ENCODE results near the gene HSF2BP. TPM values are rescaled to one million over a fixed set of nuclear protein-coding genes. Genes with fewer than 3 reads are reported as not detected.
"Not testable (repeated sequence)": the region's sequence is repeated elsewhere in the genome, so short reads cannot be mapped to it uniquely, and the experiment has no call there.

HSF2BP gene
- total RNA-seq, 1 donor from 2014 or later = 3.4 TPM

DNA sequence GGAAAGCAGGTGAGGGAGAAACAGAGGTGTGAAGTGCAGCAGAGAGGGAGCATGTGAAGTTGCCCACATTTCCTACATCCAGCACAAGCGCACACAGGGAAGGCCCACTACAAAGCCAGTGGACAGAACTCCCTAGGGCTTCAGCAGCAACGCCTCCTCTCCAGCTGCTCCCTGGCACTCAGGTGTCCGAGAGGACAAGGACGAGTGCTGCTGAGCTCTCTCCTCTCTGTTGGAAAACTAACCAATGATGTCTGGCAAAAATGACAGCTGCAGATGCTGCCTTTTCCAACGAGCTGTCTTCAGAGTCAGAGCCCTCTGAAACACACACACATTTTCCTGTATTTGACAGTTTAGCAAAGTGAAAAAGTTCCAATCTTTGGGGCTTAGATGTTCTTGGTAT lies 86.8 kb downstream of the HSF2BP start:
- DNase-seq (ENCODE audit: extremely low spot score, unreplicated experiment) = no peak
- Mint-ChIP-seq H3K27ac (ENCODE audit: unreplicated experiment) (no peak overlapping the region), H3K36me3 (ENCODE audit: unreplicated experiment) (no peaks in the 10 kb centered on the region), H3K4me1 (ENCODE audit: unreplicated experiment) (peaks cover 30% of the 10 kb centered on the region), H3K27me3 (ENCODE audit: unreplicated experiment) (no peaks in the 10 kb centered on the region), H3K4me3 (ENCODE audit: unreplicated experiment) (no peak overlapping the region), H3K9me3 (ENCODE audit: unreplicated experiment) (no peaks in the 10 kb centered on the region)
- TF ChIP-seq, protein P1, sequence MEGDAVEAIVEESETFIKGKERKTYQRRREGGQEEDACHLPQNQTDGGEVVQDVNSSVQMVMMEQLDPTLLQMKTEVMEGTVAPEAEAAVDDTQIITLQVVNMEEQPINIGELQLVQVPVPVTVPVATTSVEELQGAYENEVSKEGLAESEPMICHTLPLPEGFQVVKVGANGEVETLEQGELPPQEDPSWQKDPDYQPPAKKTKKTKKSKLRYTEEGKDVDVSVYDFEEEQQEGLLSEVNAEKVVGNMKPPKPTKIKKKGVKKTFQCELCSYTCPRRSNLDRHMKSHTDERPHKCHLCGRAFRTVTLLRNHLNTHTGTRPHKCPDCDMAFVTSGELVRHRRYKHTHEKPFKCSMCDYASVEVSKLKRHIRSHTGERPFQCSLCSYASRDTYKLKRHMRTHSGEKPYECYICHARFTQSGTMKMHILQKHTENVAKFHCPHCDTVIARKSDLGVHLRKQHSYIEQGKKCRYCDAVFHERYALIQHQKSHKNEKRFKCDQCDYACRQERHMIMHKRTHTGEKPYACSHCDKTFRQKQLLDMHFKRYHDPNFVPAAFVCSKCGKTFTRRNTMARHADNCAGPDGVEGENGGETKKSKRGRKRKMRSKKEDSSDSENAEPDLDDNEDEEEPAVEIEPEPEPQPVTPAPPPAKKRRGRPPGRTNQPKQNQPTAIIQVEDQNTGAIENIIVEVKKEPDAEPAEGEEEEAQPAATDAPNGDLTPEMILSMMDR (IDR thresholded peaks at IDR 0.05) = no peak

DNA sequence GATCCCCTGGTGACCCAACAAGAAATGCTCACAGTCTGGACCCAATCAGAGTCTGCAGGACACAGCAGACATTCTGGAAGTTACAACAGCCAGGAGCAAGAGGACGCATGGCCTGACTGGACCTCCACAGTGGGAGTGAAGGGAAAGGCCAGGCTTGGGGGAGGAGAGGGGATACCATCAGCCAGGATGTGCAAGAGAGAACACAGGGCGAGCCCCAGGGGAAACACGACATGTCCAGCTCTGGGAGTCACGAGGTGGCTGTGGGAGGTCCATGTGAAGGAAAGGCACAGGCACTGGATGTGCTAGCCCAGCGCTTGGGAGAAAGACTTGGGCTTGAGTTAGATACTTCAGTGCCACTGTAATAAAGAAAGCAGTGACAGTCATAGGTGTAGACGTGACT lies 87.3 kb downstream of the HSF2BP start:
- H3K9me3 Mint-ChIP-seq (ENCODE audit: unreplicated experiment) = no peaks in the 10 kb centered on the region
- no peak for DNase-seq (ENCODE audit: extremely low spot score, unreplicated experiment)
- peaks cover 30% of the 10 kb centered on the region for H3K4me1 Mint-ChIP-seq (ENCODE audit: unreplicated experiment)
- no peaks in the 10 kb centered on the region for H3K27me3 Mint-ChIP-seq (ENCODE audit: unreplicated experiment)
- no peak overlapping the region for H3K27ac Mint-ChIP-seq (ENCODE audit: unreplicated experiment)
- TF ChIP-seq, protein P1 (IDR thresholded peaks at IDR 0.05) = no peak
- no peaks in the 10 kb centered on the region for H3K36me3 Mint-ChIP-seq (ENCODE audit: unreplicated experiment)
- no peak overlapping the region for H3K4me3 Mint-ChIP-seq (ENCODE audit: unreplicated experiment)

DNA sequence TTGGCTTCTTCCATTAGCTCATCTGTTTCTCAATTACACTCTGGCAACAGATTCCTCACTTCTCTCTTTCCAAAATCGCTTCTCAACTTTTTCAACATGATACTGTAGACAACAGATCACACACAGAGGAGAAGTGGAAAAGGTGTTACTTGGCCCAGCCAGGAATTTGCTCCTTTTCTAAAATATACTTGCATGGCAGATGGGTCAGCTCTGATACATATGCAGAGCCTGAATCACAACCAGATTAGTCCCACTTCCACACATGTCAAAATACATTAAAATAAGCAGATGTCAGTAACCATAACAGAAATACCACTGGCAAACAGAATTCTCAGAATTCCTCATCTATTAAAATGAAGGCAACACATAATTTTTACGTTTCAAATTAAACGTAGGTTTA lies 89.1 kb downstream of the HSF2BP start:
- H3K9me3 Mint-ChIP-seq (ENCODE audit: unreplicated experiment); H3K4me3 Mint-ChIP-seq (ENCODE audit: unreplicated experiment): not testable (repeated sequence)
- H3K4me1 Mint-ChIP-seq (ENCODE audit: unreplicated experiment) = peaks cover 26% of the 10 kb centered on the region

GRCh38 chr21:43562451-43562850 lies 96.8 kb downstream of the HSF2BP start:
- H3K4me3 Mint-ChIP-seq (ENCODE audit: unreplicated experiment); H3K36me3 Mint-ChIP-seq (ENCODE audit: unreplicated experiment); H3K27me3 Mint-ChIP-seq (ENCODE audit: unreplicated experiment); H3K4me1 Mint-ChIP-seq (ENCODE audit: unreplicated experiment); DNase-seq (ENCODE audit: extremely low spot score, unreplicated experiment); H3K27ac Mint-ChIP-seq (ENCODE audit: unreplicated experiment); H3K9me3 Mint-ChIP-seq (ENCODE audit: unreplicated experiment): not testable (repeated sequence)

More for the DNA sequence above, 89.1 kb downstream of the HSF2BP start:
- not testable (repeated sequence) for DNase-seq (ENCODE audit: extremely low spot score, unreplicated experiment); H3K36me3 Mint-ChIP-seq (ENCODE audit: unreplicated experiment); H3K27me3 Mint-ChIP-seq (ENCODE audit: unreplicated experiment); H3K27ac Mint-ChIP-seq (ENCODE audit: unreplicated experiment)

DNA sequence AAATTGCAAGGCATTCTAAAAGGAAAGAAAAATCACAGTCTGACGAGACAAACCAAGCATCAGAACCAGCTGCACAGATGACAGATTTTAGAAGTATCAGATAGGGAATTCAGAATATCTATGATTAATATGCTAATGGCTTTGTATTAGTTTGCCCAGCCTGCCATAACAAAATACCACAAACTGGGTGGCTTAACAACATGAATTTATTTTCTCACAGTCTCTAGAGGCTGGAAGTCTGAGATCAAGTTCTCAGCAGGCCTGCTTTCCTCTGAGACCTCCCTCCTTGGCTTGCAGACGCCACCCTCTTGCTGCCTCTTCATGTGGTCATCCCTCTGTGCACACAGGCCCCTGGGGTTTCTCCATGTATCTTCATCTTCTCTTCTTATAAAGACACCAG lies 118.7 kb downstream of the HSF2BP start:
- not testable (repeated sequence) for H3K9me3 Mint-ChIP-seq (ENCODE audit: unreplicated experiment); H3K4me1 Mint-ChIP-seq (ENCODE audit: unreplicated experiment); H3K36me3 Mint-ChIP-seq (ENCODE audit: unreplicated experiment); H3K27ac Mint-ChIP-seq (ENCODE audit: unreplicated experiment); H3K4me3 Mint-ChIP-seq (ENCODE audit: unreplicated experiment); DNase-seq (ENCODE audit: extremely low spot score, unreplicated experiment); H3K27me3 Mint-ChIP-seq (ENCODE audit: unreplicated experiment)

GRCh38 chr21:43522495-43523131 lies 136.7 kb downstream of the HSF2BP start:
- not testable (repeated sequence) for H3K27ac Mint-ChIP-seq (ENCODE audit: unreplicated experiment); DNase-seq (ENCODE audit: extremely low spot score, unreplicated experiment); H3K4me1 Mint-ChIP-seq (ENCODE audit: unreplicated experiment); H3K27me3 Mint-ChIP-seq (ENCODE audit: unreplicated experiment); H3K36me3 Mint-ChIP-seq (ENCODE audit: unreplicated experiment); H3K4me3 Mint-ChIP-seq (ENCODE audit: unreplicated experiment); H3K9me3 Mint-ChIP-seq (ENCODE audit: unreplicated experiment)

DNA sequence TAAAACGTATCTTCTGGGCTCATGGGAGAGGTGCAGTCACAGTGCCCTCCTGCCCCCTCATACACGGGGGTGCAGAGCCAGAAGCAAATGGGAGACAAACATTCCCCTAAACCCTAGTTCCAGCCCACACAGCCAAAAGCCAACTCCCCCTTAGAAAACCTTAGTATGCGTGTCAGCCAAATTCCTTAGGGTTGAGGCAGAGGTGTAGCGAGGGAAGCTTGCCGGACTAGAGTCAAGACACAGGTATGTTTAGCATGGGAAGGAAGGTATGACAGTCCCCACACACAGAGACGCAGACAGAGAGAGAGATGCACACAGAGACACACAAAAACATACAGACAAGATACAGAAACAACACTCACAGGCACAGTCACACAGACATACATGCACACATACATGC lies 141.6 kb downstream of the HSF2BP start:
- not testable (repeated sequence) for DNase-seq (ENCODE audit: extremely low spot score, unreplicated experiment); H3K36me3 Mint-ChIP-seq (ENCODE audit: unreplicated experiment); H3K27ac Mint-ChIP-seq (ENCODE audit: unreplicated experiment); H3K9me3 Mint-ChIP-seq (ENCODE audit: unreplicated experiment); H3K4me3 Mint-ChIP-seq (ENCODE audit: unreplicated experiment); H3K4me1 Mint-ChIP-seq (ENCODE audit: unreplicated experiment); H3K27me3 Mint-ChIP-seq (ENCODE audit: unreplicated experiment)

- not testable (repeated sequence) for DNase-seq (ENCODE audit: extremely low spot score, unreplicated experiment); H3K4me1 Mint-ChIP-seq (ENCODE audit: unreplicated experiment); H3K27me3 Mint-ChIP-seq (ENCODE audit: unreplicated experiment); H3K36me3 Mint-ChIP-seq (ENCODE audit: unreplicated experiment); H3K4me3 Mint-ChIP-seq (ENCODE audit: unreplicated experiment); H3K9me3 Mint-ChIP-seq (ENCODE audit: unreplicated experiment); H3K27ac Mint-ChIP-seq (ENCODE audit: unreplicated experiment)
These were observed 142.2 kb downstream of the HSF2BP start for GRCh38 chr21:43516860-43517627.

DNA sequence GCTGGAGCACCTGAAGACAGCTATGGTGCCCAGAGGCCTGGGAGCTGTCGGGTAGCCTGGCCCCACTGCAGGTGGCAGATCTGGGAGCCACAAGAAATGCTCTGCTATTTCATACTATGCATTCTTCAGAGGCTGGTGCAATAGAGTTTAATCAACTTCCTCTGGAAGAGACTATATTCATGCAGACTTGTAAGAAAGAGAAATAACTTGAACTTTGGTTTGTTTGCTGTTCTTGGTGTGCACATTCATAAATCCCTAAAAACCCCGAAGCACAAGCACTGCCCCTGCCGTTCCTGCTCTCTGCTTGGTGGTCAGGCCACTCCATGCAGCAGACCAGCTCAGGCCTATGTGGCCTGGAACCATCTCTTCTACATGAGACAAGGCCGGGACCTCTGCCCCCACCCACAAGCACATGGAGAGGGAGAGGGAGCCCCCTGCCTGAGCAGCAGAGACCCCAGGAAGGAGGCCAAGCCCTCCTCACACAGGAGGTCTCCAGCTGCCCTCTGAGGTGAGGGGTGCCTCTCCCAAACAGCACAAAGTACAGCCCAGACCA lies 142.9 kb downstream of the HSF2BP start:
- not testable (repeated sequence) for H3K4me1 Mint-ChIP-seq (ENCODE audit: unreplicated experiment); H3K27ac Mint-ChIP-seq (ENCODE audit: unreplicated experiment); H3K4me3 Mint-ChIP-seq (ENCODE audit: unreplicated experiment); H3K27me3 Mint-ChIP-seq (ENCODE audit: unreplicated experiment); H3K36me3 Mint-ChIP-seq (ENCODE audit: unreplicated experiment); DNase-seq (ENCODE audit: extremely low spot score, unreplicated experiment); H3K9me3 Mint-ChIP-seq (ENCODE audit: unreplicated experiment)

DNA sequence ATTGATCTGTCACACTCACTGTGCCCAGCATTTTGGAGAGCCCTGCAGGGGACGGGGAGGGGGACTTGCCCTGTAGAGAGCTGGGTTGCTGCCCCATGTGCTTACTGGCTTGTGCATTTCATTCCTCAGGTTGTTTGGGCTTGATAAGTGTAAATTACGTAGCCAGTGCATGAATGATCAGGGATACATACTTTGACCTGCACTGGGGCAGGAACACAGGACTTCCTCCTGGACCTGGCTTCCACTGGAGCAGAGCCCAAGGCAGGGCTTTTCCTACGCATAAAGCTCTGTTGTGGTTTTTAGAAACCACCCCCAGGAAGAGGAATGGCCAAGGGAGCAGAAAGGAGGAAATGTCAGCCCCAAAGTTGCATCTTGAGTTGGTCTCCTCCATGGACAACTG lies 144.5 kb downstream of the HSF2BP start:
- H3K4me1 Mint-ChIP-seq (ENCODE audit: unreplicated experiment); H3K27ac Mint-ChIP-seq (ENCODE audit: unreplicated experiment); H3K36me3 Mint-ChIP-seq (ENCODE audit: unreplicated experiment); H3K27me3 Mint-ChIP-seq (ENCODE audit: unreplicated experiment); H3K4me3 Mint-ChIP-seq (ENCODE audit: unreplicated experiment); H3K9me3 Mint-ChIP-seq (ENCODE audit: unreplicated experiment); DNase-seq (ENCODE audit: extremely low spot score, unreplicated experiment): not testable (repeated sequence)
